NCI-H774 (cell line): Measurements from ENCODE around the gene LPA.
A peak's percentile ranks its signal among the peaks of the same experiment; 100 is the strongest.
"Not testable (repeated sequence)": the region's sequence is repeated elsewhere in the genome, so short reads cannot be mapped to it uniquely, and the experiment has no call there.

Source experiments
- DNase-seq: peaks from one replicate; lab custom pipeline; 2025; lab: John Stamatoyannopoulos, UW

LPA gene

DNA sequence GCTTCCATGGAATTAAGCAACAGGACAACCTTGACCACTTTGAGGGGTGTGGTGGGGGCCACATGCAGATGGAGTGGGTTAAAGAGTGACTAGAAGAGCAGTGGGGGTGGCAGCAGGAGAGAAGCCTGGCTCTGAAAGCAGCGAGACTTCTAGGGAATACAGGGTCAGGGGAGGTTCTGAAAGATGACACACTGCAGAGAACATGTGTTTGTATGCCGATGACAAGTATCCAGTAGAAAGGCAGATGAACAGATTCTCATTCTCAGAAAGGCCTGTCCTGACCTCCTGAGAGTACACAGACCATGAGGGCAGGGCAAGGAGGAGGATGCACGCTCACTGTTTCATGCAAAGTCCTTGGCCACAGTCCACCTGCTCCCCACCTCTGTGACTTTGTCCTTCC lies 2.9 kb downstream of the LPA start:
- no peak for DNase-seq

DNA sequence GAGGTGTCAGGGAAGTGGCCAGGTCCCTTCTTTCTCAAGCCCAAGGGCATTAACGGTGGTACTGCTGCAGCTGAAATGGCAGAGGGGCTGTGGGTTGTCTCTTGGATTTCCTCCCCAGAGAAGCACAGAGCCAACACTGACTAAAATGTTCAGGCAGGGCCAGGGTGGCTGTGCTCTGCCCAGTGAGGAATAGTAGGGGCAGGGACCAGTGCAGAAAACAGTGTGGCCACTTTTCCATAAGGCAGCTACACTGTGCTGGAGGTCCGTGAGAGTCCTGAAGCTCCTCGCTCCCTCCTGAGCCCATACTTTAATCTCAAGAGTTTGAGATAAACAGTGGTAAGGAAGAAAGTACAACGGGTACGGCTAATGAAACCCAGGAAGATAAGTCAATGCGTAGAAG lies 4.5 kb downstream of the LPA start:
- no peak for DNase-seq

GRCh38 chr6:160634706-160635105 lies 29.4 kb downstream of the LPA start:
- no peak for DNase-seq

DNA sequence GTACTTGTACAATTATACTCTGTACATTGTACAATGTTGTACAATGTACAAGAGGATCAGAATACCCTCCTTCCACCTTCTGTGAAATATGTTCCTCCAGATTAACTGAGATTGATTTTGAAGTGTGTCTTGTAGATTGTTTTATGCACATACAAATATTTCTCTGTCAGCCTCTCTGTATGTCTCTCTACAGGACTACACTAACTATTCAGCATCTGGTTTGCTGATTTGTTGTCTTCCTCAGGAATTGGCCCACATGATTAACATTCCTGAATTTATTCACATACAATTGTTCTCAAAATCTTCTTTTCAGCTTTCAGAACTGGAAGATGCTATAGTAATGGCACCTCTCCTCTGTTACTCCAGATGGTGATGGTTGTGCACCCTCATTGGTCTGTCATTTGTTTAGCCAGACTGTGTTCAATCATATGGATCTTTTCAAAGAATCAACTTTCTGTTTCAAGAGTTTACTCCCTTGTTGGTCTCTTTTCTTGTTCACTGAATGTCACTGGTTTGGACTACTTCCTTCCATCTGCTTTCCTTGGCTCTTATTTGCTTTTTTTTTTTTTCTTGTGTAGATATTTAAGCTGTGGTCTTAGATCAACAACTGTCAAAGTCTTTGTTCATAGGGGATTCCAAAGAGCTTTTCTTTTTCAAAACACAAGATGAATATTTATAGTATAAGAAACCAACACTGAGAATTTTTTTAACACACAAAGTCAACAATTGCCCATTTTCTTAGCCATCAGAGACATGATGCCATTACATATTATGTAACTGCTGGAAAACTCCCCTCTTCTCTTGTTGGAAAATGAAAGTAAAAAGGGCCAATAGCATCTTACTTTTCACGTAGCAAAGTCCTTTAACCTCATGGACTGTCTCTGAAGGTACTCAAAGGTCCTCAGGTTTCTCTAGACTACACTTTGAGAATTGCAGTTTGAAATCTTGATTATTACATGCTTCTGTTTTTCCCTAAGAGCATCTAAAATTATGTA lies 67.9 kb downstream of the LPA start:
- DNase-seq: no peak

DNA sequence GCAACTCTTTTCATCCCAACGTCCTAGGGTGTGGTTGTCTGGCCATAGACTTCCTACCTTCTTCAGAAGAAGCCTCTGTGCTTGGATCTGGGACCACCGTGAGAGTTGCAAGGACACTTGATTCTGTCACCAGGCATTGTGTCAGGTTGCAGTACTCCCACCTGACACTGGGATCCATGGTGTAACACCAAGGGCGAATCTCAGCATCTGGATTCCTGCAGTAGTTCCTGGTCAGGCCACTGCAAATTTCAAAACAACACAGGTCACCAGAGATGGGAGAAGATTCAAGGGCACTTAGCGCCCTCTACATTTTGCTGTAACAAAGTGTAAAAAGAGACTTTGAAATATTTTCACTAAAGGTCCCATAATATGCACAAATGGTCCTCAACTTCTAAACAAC lies 68.8 kb downstream of the LPA start:
- not testable (repeated sequence) for DNase-seq

DNA sequence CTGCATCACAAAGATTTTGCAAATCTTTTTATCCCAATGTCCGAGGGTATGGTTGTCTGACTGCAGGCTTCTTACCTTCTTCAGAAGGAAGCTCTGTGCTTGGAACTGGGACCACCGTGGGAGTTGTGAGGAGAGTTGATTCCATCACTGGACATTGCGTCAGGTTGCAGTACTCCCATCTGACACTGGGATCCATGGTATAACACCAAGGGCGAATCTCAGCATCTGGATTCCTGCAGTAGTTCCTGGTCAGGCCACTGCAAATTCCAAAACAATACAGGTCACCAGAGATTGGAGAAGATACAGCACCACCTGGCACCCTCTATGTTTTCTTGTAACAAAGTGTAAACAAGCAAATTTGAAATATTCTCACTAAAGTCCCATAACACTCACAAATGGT lies 77.7 kb downstream of the LPA start:
- DNase-seq: no peak

DNA sequence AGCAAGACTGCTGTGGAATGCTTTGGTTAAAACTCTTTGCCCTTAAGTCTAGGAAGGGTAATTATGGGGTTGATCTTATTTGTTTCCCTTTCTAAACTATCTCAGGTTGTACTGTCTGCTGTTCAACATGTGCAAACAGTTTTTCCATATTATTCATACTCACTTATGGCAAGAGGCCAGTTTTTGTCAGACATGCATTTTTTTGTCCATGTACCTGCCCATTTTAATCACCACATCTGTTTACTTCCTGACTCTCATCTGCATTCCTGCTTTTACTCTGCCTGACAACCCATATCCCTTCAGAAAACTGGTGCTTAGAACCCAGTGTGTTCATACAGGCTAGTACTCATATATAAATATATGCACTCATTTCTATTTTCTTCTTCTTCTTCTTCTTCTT lies 80.3 kb downstream of the LPA start:
- DNase-seq: no peak

DNA sequence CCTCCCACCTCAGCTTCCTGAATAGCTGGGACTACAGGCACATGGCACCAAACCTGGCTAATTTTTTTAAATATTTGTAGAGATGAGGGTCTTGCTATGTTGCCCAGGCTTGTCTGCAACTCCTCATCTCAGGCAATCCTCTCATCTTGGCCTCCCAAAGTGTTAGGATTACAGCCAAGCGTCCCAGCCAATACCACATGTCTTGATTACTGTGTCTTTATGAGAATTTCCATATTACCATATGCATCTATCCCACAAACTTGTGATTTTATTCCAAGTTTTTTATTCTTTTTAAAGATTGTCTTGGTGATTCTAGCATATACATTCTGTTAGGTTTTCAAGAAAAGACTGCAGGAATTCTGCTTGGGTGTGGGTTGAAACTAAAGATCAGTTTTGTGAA lies 82.7 kb downstream of the LPA start:
- no peak for DNase-seq

- not testable (repeated sequence) for DNase-seq
These were observed 85.6 kb downstream of the LPA start for GRCh38 chr6:160578515-160578914.

- DNase-seq: no peak
These were observed 90.1 kb downstream of the LPA start for GRCh38 chr6:160573943-160574342.

DNA sequence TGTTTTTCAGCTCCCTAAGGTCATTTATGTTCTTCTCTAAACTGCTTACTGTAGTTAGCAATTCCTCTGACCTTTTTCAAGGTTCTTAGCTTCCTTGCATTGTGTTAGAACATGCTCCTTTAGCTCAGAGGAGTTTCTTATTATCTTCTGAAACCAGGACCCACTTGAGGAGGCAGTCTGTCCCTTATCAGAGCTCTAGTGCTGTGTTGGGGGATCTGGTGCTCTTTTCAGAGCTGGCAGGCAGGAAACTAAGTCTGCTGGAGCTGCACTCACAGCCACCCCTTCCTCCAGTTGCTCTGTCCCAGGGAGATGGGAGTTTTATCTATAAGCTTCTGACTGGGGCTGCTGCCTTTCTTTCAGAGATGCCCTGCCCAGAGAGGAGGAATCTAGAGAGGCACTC lies 92.9 kb downstream of the LPA start:
- not testable (repeated sequence) for DNase-seq

- DNase-seq: no peak
These were observed 119.3 kb downstream of the LPA start for GRCh38 chr6:160544802-160545201.

- no peak for DNase-seq
These were observed 128.8 kb downstream of the LPA start for GRCh38 chr6:160535270-160535669.

GRCh38 chr6:160534050-160534696 lies 129.9 kb downstream of the LPA start:
- DNase-seq: peak; percentile 6

DNA sequence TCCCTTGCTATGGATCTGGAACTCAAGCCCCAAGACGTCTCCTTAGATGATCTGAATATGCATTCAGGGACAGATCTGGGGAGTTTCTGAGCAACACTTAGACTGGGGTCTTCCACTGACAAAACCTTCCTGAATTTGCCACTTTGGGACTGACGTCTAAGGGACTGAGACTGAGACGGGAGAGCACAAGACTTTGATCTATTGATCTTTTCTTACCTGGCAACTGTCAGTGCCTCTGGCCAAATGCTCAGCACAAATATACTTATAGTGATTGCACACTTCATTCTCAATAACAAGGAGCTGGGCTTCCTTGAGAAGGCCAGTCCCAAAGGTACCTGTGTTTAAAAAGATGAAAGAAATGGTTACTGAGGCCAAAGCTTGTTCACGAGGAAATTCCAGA lies 131.8 kb downstream of the LPA start:
- no peak for DNase-seq

DNA sequence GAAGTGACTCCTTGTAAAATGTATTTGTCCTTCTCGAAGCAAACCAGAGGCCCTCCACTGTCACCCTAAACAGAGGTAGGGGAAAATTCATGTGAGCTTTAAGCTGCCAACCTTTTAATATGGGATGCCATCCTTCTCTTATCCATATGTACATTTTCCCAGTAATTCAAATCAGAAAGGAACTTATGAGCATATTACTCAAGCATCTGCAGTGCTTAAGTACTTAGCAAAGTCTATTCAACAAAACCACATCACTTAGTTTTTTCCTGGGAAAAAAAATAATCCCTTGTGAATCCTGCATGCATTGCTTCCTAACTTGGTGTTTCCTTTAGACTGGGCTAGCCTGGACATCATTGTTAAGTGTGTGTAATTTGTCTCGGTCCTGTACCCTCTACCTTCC lies 132.2 kb downstream of the LPA start:
- no peak for DNase-seq

GRCh38 chr6:160529524-160529923 lies 134.6 kb downstream of the LPA start:
- not testable (repeated sequence) for DNase-seq

DNA sequence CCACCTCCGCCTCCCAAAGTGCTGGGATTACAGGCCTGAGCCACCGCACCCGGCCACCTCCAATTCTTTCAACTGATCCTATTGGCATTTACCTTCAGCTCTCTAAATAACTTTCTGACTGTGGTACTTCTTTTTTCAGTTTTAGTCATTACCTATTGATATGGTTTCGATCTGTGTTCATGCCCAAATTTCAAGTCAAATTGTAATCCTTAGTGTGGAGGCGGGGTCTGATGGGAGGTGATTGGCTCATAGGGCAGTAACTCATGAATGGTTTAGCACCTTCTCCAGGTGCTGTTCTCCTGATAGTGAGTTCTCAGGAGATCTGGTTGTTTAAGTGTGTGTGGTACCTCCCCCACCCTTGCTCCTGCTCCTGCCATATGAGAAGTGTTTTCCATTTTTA lies 140.9 kb downstream of the LPA start:
- no peak for DNase-seq

DNA sequence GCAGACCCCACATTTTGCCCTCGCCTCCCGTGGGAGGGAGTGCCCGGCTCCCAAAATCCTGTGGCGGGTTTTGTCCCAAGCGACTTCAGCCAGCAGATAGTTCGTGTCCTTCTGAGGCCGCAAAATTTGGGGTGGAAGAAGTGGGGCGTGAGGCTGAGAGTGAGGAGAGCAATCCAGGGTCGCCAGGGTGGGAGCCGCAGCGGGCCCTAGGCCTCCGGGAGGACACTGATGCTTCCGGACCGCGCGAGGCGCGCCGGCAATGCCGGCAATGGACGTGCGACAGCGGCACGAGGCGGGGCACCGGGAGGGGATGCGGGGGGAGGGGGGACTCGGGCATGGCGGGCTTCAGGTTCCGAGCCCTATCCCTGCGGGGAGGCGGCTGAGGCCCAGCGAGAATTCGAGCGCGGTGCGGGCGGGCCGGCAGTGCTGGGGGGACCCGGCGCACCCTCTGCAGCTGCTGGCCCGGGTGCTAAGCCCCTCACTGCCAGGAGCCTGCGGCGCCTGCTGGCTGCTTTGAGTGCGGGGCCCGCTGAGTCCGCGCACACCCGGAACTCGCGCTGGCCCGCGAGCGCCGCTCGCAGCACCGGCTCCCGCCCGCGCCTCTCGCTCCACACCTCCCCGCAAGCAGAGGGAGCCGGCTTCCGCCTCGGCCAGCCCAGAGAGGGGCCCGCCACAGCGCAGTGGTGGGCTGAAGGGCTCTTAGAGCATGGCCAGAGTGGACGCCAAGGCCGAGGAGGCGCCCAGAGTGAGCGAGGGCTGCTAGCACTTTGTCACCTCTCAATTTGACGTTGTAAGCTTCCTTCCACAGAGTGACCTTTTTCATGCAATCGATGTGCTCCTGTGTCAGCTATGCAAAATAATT lies 143.8 kb downstream of the LPA start:
- DNase-seq: peak; percentile 71

- no peak for DNase-seq
These were observed 144.5 kb downstream of the LPA start for GRCh38 chr6:160519603-160520042.

DNA sequence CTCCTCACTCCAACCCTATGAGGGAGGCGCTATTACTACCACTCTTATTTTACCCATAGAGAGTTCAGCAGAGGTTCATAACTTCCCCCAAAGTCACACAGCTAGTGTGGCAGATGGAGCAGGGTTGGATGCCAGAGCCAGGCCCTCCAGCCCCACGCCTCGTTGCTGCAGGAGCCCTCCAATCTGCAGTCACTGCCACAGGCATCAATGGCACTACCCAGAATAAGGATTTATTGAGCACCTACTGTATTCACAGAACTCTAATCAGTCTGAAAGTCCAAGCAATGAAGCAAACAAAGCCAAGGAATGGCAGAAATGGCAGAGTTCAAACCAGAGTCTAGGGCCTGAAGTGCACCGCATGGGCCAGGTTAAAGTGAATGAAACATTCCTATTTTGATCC lies 144.9 kb downstream of the LPA start:
- DNase-seq: no peak

DNA sequence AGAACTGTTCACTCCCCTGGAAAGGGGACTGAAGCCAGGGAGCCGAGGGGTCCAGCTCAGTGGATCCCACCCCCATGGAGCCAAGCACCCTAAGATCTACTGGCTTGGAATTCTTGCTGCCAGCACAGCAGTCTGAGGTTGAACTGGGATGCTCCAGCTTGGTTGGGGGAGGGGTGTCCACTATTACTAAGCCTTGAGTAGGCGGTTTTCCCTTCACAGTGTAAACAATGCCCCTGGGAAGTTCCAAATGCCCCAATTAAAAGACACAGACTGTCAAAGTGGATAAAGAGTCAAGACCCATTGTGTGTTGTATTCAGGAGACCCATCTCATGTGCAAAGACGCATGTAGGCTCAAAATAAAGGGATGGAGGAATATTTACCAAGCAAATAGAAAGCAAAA lies 150.2 kb downstream of the LPA start:
- no peak for DNase-seq
